ENCODE data around the gene ASPN.

The ASPN gene

DNA sequence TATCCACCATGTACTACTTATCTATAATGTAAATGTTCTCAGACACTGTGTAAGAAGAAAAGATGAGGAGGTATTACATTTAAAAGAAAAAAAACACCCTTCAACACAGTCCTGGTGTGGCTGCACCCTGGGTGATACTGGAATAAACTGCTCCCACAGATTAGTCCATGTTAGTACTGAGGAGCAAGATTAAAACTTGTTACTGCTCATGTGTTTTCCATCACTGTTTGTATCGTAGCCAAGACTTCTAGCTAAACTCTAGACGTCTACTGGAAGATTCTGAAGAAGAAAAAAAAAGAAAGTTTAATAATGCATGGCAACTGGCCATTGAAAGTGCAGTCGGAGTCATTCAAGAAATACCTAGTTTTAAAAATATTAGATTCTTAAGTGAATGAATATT is at the start of gene ASPN:
ASPN (minus strand) TSS at position 178 of the 400 bp plus-strand sequence.
- no peak for TF ChIP-seq POLR2A (IDR thresholded peaks at IDR 0.05; ENCODE audit: low read depth, low read length)
- DNase-seq (ENCODE audit: insufficient read length, low spot score) (no peak), FAIRE-seq (peak; percentile 80)

DNA sequence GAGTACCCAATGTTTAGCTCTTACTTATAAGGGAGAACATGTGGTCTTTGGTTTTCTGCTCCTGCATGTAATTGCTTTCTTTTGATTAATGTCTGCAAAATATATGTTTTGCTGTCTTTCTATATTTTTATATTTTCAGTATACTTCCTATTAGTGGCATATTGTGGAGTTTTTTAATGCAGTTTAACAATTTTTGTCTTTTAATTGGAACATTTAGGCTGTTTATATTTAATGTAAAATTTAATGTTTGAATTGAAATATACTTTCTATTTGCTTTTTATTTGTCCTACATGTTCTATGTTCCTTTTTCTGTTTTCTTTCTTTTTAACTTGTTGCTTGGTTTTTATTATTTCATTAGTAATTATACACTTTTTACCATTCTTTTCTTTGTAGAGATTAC is 48.6 kb upstream of the ASPN start:
- no peak for FAIRE-seq
- DNase-seq (ENCODE audit: insufficient read length, low spot score) = no peak

DNA sequence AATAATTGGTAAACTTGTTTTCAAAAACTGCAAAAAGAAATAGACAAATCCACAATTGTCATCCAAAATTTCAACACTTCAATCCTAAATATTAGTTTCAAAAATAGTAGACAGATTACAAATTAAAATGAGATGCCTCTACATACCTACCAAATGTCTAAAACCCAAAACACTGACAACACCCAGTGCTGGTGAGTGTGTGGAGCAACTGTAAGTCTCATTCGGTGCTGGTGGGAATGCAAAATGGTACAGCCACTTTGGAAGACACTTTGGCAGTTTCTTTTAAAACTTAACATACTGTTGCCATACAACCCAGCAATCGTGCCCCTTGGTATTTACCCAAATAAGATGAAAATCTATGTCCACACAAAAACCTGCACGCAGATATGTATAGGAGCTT is 46.8 kb upstream of the ASPN start:
- TF ChIP-seq POLR2A (IDR thresholded peaks at IDR 0.05; ENCODE audit: low read depth, low read length) = no peak
- DNase-seq (ENCODE audit: insufficient read length, low spot score) (no peak), FAIRE-seq (no peak)

More for the DNA sequence above, 48.6 kb upstream of the ASPN start:
- TF ChIP-seq POLR2A (IDR thresholded peaks at IDR 0.05; ENCODE audit: low read depth, low read length) = no peak

DNA sequence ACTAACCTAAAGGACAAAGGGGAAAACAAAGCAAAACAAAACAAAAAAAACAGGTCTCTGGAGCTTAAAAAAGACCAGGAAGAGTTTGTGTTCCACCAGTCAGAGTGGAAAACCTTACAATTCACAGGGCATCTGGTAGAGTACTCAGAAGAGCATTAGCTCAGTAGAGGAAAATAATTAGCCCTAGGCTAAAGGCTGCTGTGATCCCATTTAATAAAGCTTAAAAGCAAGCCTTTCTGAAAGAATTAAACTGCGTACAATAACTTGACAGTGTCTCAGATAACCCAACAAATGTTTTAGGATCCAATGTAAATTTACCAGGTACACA is 46.2 kb upstream of the ASPN start:
- TF ChIP-seq POLR2A (IDR thresholded peaks at IDR 0.05; ENCODE audit: low read depth, low read length) = no peak
- no peak for DNase-seq (ENCODE audit: insufficient read length, low spot score)
- no peak for FAIRE-seq

DNA sequence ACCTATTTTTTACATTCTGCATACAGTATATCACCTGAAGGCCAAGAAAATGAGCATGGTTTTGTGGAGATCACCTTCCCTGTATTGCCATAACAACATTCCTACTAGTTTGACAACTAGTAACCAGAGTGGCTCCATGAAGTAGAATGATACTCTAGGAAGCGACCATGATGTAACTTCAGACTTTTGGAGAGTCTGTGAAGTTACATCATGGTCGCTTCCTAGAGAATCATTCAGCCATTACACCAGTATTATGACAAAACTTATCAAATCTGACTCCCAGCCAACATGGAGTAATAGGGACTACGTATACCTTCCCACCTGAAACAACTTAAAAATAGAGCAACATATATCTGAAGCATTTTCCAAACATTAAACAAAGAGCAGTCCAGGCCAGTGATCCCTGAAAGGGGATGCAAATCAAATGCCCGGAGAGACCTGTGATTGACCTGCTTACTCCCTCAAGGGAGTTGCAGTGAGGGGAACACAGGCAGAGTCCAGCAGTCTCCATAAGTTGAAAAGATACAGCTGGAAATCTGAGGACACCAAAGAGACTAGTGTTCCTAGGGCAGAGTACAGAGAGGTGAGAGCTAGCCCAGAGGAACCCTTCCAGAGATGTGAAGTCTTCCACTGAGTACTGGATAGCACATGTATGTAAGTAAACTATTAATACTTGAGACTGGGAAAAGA is 45.7 kb upstream of the ASPN start:
- no peak for TF ChIP-seq POLR2A (IDR thresholded peaks at IDR 0.05; ENCODE audit: low read depth, low read length)
- FAIRE-seq (no peak), DNase-seq (ENCODE audit: insufficient read length, low spot score) (no peak)

DNA sequence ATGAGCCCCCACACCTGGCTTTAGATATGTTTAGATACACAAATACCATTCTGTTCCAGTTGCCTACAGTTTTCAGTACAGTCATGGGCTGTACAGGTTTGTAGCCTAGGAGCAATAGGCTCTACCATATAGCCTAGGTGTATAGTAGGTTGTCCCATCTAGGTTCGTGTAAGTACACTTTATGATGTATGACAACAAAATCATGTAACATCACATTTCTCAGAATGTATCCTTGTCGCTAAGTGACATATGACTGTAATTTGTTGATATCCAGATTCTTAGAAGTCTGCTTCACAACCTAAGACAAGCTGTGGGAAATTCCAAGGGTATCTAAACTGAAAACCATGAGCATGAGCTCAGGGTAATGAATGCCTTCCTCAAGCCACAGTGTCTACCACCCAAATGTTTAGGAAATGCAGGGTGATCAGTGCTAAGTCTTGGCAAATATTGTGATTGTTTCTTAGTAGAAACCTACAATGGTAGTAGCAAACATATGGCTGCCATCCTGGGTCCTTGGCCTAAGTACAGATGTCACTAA is 45.1 kb upstream of the ASPN start:
- no peak for DNase-seq (ENCODE audit: insufficient read length, low spot score)
- peak; percentile 33 for FAIRE-seq
- no peak for TF ChIP-seq POLR2A (IDR thresholded peaks at IDR 0.05; ENCODE audit: low read depth, low read length)

DNA sequence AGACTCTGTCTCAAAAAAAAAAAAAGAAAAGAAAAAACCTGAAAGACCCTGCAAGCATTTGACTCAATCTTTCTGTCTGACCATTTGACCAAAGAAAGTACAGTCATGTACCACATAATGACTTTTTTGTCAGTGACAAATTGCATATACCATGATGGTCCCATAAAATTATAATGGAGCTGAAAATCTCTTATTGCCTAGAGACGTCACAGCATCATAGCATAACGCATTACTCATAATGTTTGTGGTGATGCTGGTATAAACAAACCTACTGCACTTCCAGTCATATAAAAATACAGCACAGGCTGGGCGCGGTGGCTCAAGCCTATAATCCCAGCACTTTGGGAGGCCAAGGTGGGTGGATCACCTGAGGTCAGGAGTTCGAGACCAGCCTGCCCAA is 43.0 kb upstream of the ASPN start:
- DNase-seq (ENCODE audit: insufficient read length, low spot score) = no peak
- no peak for TF ChIP-seq POLR2A (IDR thresholded peaks at IDR 0.05; ENCODE audit: low read depth, low read length)
- FAIRE-seq = peak; percentile 38

DNA sequence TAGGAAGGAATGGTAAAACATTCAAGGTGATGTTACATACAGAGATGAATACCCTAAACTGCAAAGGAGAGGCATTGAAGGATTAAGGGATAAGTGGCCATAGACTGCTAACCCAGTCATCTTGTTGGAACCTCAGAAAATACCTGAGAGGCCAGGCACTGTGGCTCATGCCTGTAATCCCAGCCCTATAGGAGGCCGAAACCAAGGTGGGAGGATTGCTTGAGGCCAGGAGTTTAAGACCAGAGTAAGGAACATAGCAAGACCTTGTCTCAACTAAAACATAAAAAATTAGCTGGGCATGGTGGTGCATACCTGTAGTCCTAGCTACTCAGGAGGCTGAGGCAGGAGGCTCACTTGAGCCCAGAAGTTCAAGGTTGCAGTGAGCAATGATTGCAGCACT is 42.6 kb upstream of the ASPN start:
- DNase-seq (ENCODE audit: insufficient read length, low spot score) (no peak), FAIRE-seq (no peak)
- no peak for TF ChIP-seq POLR2A (IDR thresholded peaks at IDR 0.05; ENCODE audit: low read depth, low read length)

DNA sequence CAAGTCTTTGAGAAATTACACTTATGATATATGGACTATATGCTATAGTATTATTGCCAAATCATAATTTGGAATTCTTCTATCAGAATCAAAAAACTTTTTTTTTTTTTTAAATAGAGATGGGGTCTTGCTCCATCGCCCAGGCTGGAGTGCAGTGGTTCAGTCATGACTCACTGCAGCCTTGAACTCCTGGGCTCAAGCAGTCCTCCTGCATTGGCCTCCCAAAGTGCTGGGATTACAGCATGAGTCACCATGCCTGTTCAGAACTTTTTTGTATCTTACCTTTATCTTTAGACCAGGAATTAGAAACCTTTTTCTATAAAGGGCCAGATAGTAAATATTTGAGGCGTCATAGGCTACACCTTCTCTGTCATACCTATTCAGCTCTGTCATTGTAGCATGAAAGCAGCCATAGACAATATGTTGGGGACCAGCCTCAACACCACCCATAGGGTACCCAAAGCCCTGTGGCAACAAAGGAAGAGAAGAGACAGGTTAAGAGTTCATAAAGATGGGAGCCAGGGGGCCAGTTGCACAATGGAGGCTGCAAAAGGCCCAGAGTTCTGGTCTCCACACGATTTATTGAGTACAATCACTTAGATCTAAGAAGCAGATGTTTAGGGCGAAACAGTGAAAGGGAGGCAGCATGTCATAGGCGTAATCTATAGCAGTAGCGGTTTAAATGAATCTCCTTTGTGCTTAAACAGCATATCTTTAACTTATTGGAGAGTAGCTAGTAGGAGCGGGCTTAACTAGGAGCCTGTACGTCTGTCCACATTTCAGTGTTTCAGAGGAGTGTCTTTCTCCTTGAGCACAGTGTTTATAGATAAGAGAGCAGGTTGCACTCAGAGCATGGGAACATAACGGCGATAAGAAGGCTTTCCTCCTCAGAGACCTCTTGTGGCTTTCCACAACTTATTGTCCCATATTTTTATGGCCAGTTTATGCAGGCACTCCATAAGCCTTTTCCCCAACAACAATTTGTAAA is 41.0 kb upstream of the ASPN start:
- FAIRE-seq (no peak), DNase-seq (ENCODE audit: insufficient read length, low spot score) (no peak)
- no peak for TF ChIP-seq POLR2A (IDR thresholded peaks at IDR 0.05; ENCODE audit: low read depth, low read length)

DNA sequence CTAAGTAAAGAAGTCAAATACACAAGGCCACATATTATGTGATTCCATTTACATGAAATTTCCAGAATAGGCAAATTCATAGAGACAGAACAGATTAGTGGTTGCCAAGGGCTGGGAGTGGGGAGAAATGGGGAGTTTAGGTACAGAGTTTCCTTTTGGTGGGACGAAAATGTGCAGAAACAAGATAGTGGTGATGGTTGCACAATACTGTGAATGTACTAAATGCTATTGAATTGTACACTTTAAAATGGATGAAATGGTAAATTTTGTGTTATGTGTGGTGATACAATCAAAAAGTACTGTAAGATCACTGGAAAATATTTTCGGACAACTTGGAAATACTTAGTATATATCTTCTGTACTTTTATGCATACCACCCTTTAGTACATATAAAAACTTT is 38.5 kb upstream of the ASPN start:
- FAIRE-seq (no peak), DNase-seq (ENCODE audit: insufficient read length, low spot score) (no peak)

DNA sequence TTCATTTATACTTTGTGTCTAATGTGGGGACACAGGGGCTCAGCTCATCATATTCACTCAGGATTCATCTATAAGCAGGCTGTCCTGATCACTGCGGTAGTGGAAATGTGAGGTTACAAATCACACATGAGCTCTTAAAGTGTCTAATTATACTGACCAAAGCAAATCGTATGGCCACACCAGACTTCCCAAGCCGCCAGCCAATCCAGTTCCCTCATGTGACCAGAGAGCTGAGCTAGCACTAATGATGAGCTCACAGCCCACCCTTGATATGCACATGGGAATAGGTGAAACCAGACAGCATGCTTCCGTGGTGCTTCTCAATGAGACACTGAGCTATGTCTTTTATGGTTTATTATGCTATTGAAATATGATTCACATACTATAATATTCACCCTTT is 35.9 kb upstream of the ASPN start:
- no peak for FAIRE-seq
- DNase-seq (ENCODE audit: insufficient read length, low spot score) = no peak
- no peak for TF ChIP-seq POLR2A (IDR thresholded peaks at IDR 0.05; ENCODE audit: low read depth, low read length)

More for the DNA sequence above, 38.5 kb upstream of the ASPN start:
- TF ChIP-seq POLR2A (IDR thresholded peaks at IDR 0.05; ENCODE audit: low read depth, low read length) = no peak

DNA sequence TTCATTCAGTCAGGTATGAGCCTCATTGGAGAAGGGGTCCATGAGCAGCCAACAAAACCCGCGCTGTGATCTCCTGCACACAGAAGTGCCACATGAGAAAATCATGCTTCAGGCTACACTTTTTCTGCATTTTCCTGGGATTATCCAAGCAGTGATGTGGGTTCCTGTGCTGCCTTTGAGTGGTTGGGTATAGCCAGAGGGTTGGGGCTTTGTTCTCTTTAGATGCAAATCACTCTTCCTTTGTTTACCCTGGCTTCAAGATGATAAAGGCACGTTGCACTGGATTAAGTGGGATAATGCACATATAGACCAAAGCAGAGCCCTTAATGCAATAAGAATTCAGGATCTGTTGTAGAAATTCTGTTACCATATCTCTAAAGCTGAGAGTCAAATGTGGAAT is 34.7 kb upstream of the ASPN start:
- DNase-seq (ENCODE audit: insufficient read length, low spot score) (no peak), FAIRE-seq (no peak)
- TF ChIP-seq POLR2A (IDR thresholded peaks at IDR 0.05; ENCODE audit: low read depth, low read length) = no peak

DNA sequence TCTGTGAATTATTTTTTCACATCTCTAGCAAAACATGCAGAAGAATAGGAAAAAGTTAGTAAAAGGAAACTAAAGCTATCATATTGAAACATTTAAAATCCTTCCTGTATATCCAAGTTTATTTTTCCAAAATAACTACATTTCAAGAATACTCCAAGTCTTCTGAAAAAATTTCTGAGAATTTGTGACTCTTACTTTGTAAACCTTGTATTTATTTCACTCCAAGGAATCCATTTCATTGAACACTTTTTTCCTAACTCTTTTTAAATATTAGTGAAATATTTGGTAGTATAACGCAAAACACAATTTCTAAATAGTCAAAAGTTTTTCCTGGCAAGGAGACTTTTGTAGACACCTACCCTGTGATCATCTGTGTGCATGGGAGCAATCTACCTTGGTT is 34.2 kb upstream of the ASPN start:
- no peak for DNase-seq (ENCODE audit: insufficient read length, low spot score)
- FAIRE-seq = no peak
- no peak for TF ChIP-seq POLR2A (IDR thresholded peaks at IDR 0.05; ENCODE audit: low read depth, low read length)

DNA sequence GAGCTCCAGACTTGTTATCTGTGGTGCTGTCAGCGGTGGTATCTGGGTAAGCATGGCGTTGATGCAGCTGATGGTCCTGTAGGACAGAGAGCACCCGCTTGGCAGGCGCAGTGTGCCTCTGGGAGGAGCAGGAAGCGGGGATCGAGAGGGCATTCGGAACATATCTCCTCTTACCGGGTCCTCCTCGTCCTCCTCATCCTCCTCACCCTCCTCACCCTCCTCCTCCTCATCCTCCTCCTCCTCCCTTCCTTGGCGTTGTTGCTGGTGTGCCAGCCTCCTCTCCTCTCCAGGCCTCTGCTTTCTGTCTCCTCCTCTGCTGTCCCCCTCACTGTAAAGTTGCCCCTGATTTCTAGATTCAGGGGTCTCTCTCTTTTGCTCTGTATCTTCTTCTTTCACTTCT is 32.3 kb upstream of the ASPN start:
- FAIRE-seq (no peak), DNase-seq (ENCODE audit: insufficient read length, low spot score) (no peak)
- TF ChIP-seq POLR2A (IDR thresholded peaks at IDR 0.05; ENCODE audit: low read depth, low read length) = no peak

All from H54 (cell line).